ENCODE measurements around the gene AKT1.

GRCh38 chr14:104794993-104795780, at the start of gene AKT1:
- TF ChIP-seq POLR2A (IDR thresholded peaks at IDR 0.05; ENCODE audit: low read length), result no peak
- no peak for TF ChIP-seq GATA1 (IDR thresholded peaks at IDR 0.05; ENCODE audit: low read depth, low read length)
